A549 treated with RU486 at 1 μM for 4 hours (cell line): Measurements from ENCODE around the gene SULT1E1. TPM values are rescaled to one million over a fixed set of nuclear protein-coding genes. Genes with fewer than 3 reads are reported as not detected.

ENCODE experiments used
- total RNA-seq: library from RNA; stranded (reverse); fragments of 200-300 nt; extraction: Qiagen RNA extraction; gene quantifications from 5 replicates; pipeline ENCODE4 v1.2.3, GENCODE V29; 2022; ENCODE audit warnings: low read depth

SULT1E1 gene, protein sequence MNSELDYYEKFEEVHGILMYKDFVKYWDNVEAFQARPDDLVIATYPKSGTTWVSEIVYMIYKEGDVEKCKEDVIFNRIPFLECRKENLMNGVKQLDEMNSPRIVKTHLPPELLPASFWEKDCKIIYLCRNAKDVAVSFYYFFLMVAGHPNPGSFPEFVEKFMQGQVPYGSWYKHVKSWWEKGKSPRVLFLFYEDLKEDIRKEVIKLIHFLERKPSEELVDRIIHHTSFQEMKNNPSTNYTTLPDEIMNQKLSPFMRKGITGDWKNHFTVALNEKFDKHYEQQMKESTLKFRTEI
- total RNA-seq = not detected in 5 replicates

DNA sequence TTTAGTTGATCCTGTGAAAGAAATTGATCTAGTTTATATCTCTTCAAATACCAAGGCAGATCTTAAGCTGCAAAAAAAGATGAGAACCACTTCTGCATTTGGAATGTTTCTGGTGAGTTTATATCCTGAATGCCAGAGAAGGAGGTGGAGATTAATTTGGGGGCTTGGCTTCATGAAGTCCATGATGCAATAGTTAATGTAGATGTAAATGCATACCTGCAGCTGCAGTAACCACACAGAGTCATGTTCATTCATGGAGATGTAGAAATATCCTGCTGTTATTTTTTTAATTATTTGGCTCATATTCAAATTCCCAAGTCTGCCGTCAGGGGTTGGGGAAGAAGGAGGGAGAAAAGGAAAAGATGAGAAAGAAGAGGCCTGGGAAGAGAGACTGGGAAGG, at the start of gene SULT1E1:
SULT1E1 (minus strand) TSS at position 94 of the 400 bp plus-strand sequence. CDS start 2,501 bp downstream, outside the sequence.

Other genes with a start within 250 kb of the SULT1E1 start
- not detected in 5 replicates for gene UGT2A2, start 220.5 kb downstream of the SULT1E1 start, total RNA-seq
- not detected in 5 replicates for gene UGT2A1, start 206.9 kb downstream of the SULT1E1 start, total RNA-seq
- 0.14 TPM in 1 of 5 replicates, not detected in the others for gene SULT1B1, start 99.5 kb downstream of the SULT1E1 start, total RNA-seq
- not detected in 5 replicates for gene CSN1S1, start 70.9 kb upstream of the SULT1E1 start, total RNA-seq
- gene CSN2, start 105.6 kb upstream of the SULT1E1 start, total RNA-seq = not detected in 5 replicates
- not detected in 5 replicates for gene STATH, start 135.8 kb upstream of the SULT1E1 start, total RNA-seq
- gene HTN3, start 168.3 kb upstream of the SULT1E1 start, total RNA-seq = not detected in 5 replicates
- gene HTN1, start 190.3 kb upstream of the SULT1E1 start, total RNA-seq = not detected in 5 replicates